Adipocyte (in vitro differentiated cells): ENCODE measurements around the gene TIMM13.

Experiments used
- DNase-seq: peaks from one replicate; pipeline ENCODE4 v3.0.0-alpha.2; 2015; ENCODE audit warnings: low read depth
- H3K27me3 ChIP-seq: replicated peaks from 2 replicates; pipeline ENCODE4 v1.7.0; 2013; ENCODE audit warnings: mild to moderate bottlenecking, low read length, moderate library complexity; ENCODE audit not compliant: control insufficient read depth, insufficient read depth
- H3K36me3 ChIP-seq: 2 replicates; pipeline ENCODE4 v1.7.0; 2013; ENCODE audit warnings: low read length, mild to moderate bottlenecking, moderate library complexity; ENCODE audit not compliant: control insufficient read depth, insufficient read depth, severe bottlenecking
- H3K4me1 ChIP-seq: 2 replicates; pipeline ENCODE4 v1.7.0; 2013; ENCODE audit warnings: mild to moderate bottlenecking, low read length, moderate library complexity; ENCODE audit not compliant: control insufficient read depth, insufficient read depth
- H3K4me3 ChIP-seq: 2 replicates; pipeline ENCODE4 v1.7.0; 2013; ENCODE audit warnings: mild to moderate bottlenecking, low read length, moderate library complexity
- H3K9ac ChIP-seq: 2 replicates; pipeline ENCODE4 v1.7.0; 2013; ENCODE audit warnings: mild to moderate bottlenecking, low read length, moderate library complexity
- H3K9me3 ChIP-seq: 2 replicates; pipeline ENCODE4 v1.7.0; 2013; ENCODE audit warnings: mild to moderate bottlenecking, low read length, moderate library complexity; ENCODE audit not compliant: control insufficient read depth

The TIMM13 gene

DNA sequence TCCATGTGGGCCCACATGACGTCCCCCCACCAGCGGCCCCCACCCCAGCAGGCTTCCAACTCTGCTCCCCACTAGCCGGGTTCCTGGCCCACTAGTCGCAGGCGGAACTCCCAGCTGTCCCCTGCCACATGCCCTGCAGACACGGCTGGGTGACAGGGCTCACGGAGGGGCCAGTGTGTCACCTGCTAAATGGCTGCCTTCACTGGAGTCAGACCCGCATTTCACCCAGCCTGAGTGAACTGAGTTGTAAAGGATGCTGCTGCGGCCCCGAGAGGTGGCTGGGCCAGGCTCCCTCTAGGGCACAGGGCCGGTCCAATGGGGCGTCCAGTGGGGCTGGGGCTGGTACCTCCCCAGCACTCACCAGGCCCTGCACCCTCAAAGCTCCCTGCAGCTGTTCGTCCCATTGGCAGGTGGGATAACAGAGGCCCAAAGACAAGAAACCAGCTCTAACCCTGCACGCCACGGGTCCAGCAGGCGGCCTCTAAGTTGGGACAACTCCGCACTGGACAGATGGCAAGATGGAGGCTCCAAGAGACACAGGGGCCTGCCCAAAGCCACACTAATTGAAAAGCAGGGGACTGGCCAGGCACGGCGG is 26.1 kb upstream of the TIMM13 start:
- no peak overlapping the region for H3K9ac ChIP-seq
- no peak overlapping the region for H3K4me3 ChIP-seq
- H3K36me3 ChIP-seq: no peaks in the 10 kb centered on the region
- peaks cover 10% of the 10 kb centered on the region for H3K4me1 ChIP-seq
- H3K9me3 ChIP-seq: no peaks in the 10 kb centered on the region
- no peak for DNase-seq
- no peaks in the 10 kb centered on the region for H3K27me3 ChIP-seq

DNA sequence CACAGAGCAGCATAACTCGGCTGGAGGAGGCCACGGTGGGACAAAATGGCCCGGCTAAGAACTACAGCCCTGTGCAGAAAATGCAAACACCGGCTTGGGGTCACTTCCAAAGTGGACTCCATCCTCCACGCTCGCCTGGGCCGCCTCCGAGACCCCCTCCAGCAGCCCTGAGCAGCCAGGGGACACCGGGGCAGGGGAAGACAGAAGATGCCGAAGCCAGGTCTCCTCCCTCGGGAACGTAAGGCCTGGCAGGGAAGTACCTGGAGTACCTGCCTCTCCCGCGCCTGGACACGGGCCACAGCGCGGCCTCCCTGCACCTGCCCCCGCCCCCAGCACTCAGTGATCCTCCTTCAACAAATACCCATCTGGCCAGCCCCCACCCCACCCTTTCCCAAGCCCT is 24.4 kb upstream of the TIMM13 start:
- no peak for DNase-seq
- no peaks in the 10 kb centered on the region for H3K9me3 ChIP-seq
- H3K36me3 ChIP-seq: no peaks in the 10 kb centered on the region
- peaks cover 5% of the 10 kb centered on the region for H3K4me1 ChIP-seq
- no peaks in the 10 kb centered on the region for H3K27me3 ChIP-seq
- H3K4me3 ChIP-seq: no peak overlapping the region
- no peak overlapping the region for H3K9ac ChIP-seq

DNA sequence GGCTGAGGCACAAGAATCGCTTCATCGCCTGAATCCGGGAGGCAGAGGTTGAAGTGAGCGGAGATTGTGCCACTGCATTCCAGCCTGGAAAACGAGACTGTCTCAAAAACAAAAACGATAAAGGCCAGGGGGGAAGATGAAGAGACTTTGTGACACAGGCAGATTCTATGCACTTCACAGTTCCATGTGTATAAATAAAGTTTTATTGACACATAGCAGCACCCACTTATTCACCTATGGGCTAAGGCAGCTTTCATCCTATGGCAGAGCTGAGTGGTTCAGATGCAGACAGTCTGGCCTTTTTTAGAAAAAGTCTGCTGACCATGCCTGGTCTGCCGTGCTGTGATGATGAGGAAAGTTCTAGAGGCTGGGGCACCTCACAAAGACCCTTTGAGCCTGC is 23.8 kb upstream of the TIMM13 start:
- Histone ChIP-seq H3K9me3 (no peaks in the 10 kb centered on the region), H3K4me1 (peaks cover 5% of the 10 kb centered on the region), H3K27me3 (no peaks in the 10 kb centered on the region), H3K36me3 (no peaks in the 10 kb centered on the region), H3K4me3 (no peak overlapping the region), H3K9ac (no peak overlapping the region)
- no peak for DNase-seq

DNA sequence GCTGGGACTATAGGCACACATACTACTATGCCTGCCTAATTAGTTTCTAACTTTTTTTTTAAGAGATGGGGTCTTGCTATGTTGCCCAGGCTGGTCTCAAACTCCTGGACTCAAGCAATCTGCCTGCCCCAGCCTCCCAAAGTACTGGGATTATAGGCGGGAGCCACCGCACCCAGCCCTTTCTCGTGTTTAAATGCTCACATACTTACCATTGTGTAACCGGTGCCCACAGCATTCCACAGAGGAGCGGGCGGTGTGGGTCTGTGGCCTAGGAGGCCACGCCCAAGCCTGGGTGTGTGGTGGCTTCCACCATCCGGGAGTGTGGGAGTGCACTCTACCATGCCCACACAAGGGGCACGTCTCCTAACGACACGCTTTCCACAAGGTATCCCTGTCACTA is 21.6 kb upstream of the TIMM13 start:
- Histone ChIP-seq H3K27me3 (no peaks in the 10 kb centered on the region), H3K9me3 (no peaks in the 10 kb centered on the region), H3K4me1 (no peaks in the 10 kb centered on the region), H3K9ac (no peak overlapping the region), H3K4me3 (no peak overlapping the region), H3K36me3 (peaks cover 3% of the 10 kb centered on the region)
- no peak for DNase-seq

GRCh38 chr19:2446381-2446780 is 19.0 kb upstream of the TIMM13 start:
- no peaks in the 10 kb centered on the region for H3K27me3 ChIP-seq
- H3K4me1 ChIP-seq: no peaks in the 10 kb centered on the region
- no peak overlapping the region for H3K9ac ChIP-seq
- peaks cover 20% of the 10 kb centered on the region for H3K36me3 ChIP-seq
- no peak for DNase-seq
- H3K9me3 ChIP-seq: no peaks in the 10 kb centered on the region
- H3K4me3 ChIP-seq: no peak overlapping the region

- DNase-seq: no peak
- Histone ChIP-seq H3K9me3 (no peaks in the 10 kb centered on the region), H3K27me3 (no peaks in the 10 kb centered on the region), H3K4me3 (no peak overlapping the region), H3K36me3 (peaks cover 22% of the 10 kb centered on the region), H3K4me1 (no peaks in the 10 kb centered on the region), H3K9ac (no peak overlapping the region)
These were observed 17.0 kb upstream of the TIMM13 start for GRCh38 chr19:2444251-2445002.

- H3K4me1 ChIP-seq: no peaks in the 10 kb centered on the region
- H3K9me3 ChIP-seq: no peaks in the 10 kb centered on the region
- no peaks in the 10 kb centered on the region for H3K27me3 ChIP-seq
- DNase-seq: no peak
- no peak overlapping the region for H3K4me3 ChIP-seq
- H3K9ac ChIP-seq: no peak overlapping the region
- H3K36me3 ChIP-seq: peaks cover 22% of the 10 kb centered on the region
These were observed 16.4 kb upstream of the TIMM13 start for GRCh38 chr19:2443785-2444182.

- no peaks in the 10 kb centered on the region for H3K27me3 ChIP-seq
- H3K36me3 ChIP-seq: peaks cover 22% of the 10 kb centered on the region
- H3K9ac ChIP-seq: no peak overlapping the region
- H3K4me3 ChIP-seq: no peak overlapping the region
- H3K4me1 ChIP-seq: no peaks in the 10 kb centered on the region
- no peaks in the 10 kb centered on the region for H3K9me3 ChIP-seq
- no peak for DNase-seq
These were observed 15.9 kb upstream of the TIMM13 start for GRCh38 chr19:2443116-2443784.

- Histone ChIP-seq H3K4me1 (no peaks in the 10 kb centered on the region), H3K9ac (no peak overlapping the region), H3K27me3 (no peaks in the 10 kb centered on the region), H3K9me3 (no peaks in the 10 kb centered on the region), H3K36me3 (peaks cover 35% of the 10 kb centered on the region), H3K4me3 (no peak overlapping the region)
- no peak for DNase-seq
These were observed 13.8 kb upstream of the TIMM13 start for GRCh38 chr19:2441096-2441752.

- Histone ChIP-seq H3K9ac (no peak overlapping the region), H3K9me3 (no peaks in the 10 kb centered on the region), H3K4me3 (no peak overlapping the region), H3K4me1 (no peaks in the 10 kb centered on the region), H3K27me3 (no peaks in the 10 kb centered on the region), H3K36me3 (peaks cover 35% of the 10 kb centered on the region)
- DNase-seq: no peak
These were observed 13.1 kb upstream of the TIMM13 start for GRCh38 chr19:2440515-2440914.

- no peaks in the 10 kb centered on the region for H3K4me1 ChIP-seq
- H3K9me3 ChIP-seq: no peaks in the 10 kb centered on the region
These were observed 10.8 kb upstream of the TIMM13 start for GRCh38 chr19:2438178-2438577.

More at GRCh38 chr19:2438178-2438577, 10.8 kb upstream of the TIMM13 start:
- Histone ChIP-seq H3K4me3 (no peak overlapping the region), H3K27me3 (no peaks in the 10 kb centered on the region), H3K36me3 (peaks cover 35% of the 10 kb centered on the region), H3K9ac (no peak overlapping the region)
- no peak for DNase-seq
